ENCODE measurements around the gene ADPRHL1. TPM values are rescaled to one million over a fixed set of nuclear protein-coding genes. Genes with fewer than 3 reads are reported as not detected.

Gene ADPRHL1
- total RNA-seq, 1 donor from 2014 or later, result 0.22 TPM

DNA sequence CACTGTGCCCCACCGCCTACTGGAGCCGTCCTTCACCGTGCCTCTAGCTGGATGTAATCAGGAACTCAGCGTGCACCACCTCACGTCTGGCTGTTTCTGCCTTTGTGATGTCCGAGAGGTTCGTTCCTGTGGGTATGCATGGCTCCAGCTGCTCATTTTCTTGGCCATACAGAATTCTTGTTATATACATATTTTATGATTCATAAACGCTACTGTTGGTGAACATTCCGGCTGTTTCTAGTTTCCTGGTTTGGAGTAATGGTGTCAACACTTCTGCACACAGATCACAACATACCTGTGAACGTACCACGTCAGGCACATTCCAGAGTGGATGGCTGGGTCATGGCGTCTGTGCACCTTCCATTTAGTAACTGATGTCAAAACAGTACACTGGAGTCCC, 22.6 kb upstream of the ADPRHL1 start:
- H2AFZ ChIP-seq (replicated peaks), result no peak overlapping the region
- peaks cover 56% of the 10 kb centered on the region for H3K36me3 Mint-ChIP-seq
- peaks cover 5% of the 10 kb centered on the region for H3K9me3 Mint-ChIP-seq
- TF ChIP-seq, protein P1, sequence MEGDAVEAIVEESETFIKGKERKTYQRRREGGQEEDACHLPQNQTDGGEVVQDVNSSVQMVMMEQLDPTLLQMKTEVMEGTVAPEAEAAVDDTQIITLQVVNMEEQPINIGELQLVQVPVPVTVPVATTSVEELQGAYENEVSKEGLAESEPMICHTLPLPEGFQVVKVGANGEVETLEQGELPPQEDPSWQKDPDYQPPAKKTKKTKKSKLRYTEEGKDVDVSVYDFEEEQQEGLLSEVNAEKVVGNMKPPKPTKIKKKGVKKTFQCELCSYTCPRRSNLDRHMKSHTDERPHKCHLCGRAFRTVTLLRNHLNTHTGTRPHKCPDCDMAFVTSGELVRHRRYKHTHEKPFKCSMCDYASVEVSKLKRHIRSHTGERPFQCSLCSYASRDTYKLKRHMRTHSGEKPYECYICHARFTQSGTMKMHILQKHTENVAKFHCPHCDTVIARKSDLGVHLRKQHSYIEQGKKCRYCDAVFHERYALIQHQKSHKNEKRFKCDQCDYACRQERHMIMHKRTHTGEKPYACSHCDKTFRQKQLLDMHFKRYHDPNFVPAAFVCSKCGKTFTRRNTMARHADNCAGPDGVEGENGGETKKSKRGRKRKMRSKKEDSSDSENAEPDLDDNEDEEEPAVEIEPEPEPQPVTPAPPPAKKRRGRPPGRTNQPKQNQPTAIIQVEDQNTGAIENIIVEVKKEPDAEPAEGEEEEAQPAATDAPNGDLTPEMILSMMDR (IDR thresholded peaks at IDR 0.05), result no peak
- TF ChIP-seq EZH2phosphoT487 (IDR thresholded peaks at IDR 0.05) (no peak), EZH2 (IDR thresholded peaks at IDR 0.05) (no peak)
- no peak overlapping the region for H3K4me2 ChIP-seq
- no peaks in the 10 kb centered on the region for H3K9me3 ChIP-seq (ENCODE audit: low read depth)
- no peaks in the 10 kb centered on the region for H3K27me3 ChIP-seq
- H4K20me1 ChIP-seq (ENCODE audit: low read depth), result no peaks in the 10 kb centered on the region
- H3K79me2 ChIP-seq (ENCODE audit: low read depth), result peaks cover 17% of the 10 kb centered on the region
- no peak overlapping the region for H3K27ac ChIP-seq
- no peak overlapping the region for H3K4me3 Mint-ChIP-seq
- no peak overlapping the region for H3K9ac ChIP-seq
- H3K4me3 ChIP-seq, result no peak overlapping the region
- no peaks in the 10 kb centered on the region for H3K4me1 ChIP-seq
- H3K27me3 Mint-ChIP-seq (ENCODE audit: insufficient read depth, low read depth), result peaks cover 3% of the 10 kb centered on the region
- DNase-seq (ENCODE audit: low spot score), result no peak
- H3F3A ChIP-seq (ENCODE audit: low read depth), result peaks cover 13% of the 10 kb centered on the region
- H3K27ac Mint-ChIP-seq, result no peak overlapping the region
- H3K36me3 ChIP-seq, result peaks cover 11% of the 10 kb centered on the region
- H3K4me1 Mint-ChIP-seq, result peaks cover 4% of the 10 kb centered on the region

DNA sequence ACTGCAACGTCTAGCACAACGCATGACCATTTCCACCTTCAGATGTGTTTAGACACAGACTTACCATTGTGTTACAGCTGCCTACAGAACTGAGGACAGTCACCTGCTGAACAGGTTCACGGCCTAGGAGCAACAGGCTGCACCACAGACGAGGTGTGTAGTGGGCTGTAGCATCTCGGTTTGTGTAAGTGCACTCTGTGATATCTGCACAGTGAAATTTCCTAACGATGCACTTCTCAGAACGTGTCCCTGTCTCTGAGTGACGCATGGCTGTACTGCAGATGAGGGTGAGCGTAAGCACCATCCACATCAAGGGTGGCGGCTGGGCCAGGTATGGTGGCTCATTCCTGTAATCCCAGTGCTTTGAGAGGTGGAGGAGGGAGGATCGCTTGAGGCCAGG, 22.0 kb upstream of the ADPRHL1 start:
- Mint-ChIP-seq H3K4me1 (peaks cover 4% of the 10 kb centered on the region), H3K9me3 (peaks cover 8% of the 10 kb centered on the region), H3K36me3 (peaks cover 54% of the 10 kb centered on the region), H3K27ac (no peak overlapping the region), H3K4me3 (no peak overlapping the region), H3K27me3 (ENCODE audit: insufficient read depth, low read depth) (peaks cover 3% of the 10 kb centered on the region)
- H3K4me2 ChIP-seq, result no peak overlapping the region
- H3K9me3 ChIP-seq (ENCODE audit: low read depth), result no peaks in the 10 kb centered on the region
- peaks cover 22% of the 10 kb centered on the region for H3K79me2 ChIP-seq (ENCODE audit: low read depth)
- no peaks in the 10 kb centered on the region for H4K20me1 ChIP-seq (ENCODE audit: low read depth)
- no peak overlapping the region for H3K9ac ChIP-seq
- DNase-seq (ENCODE audit: low spot score), result no peak
- H3F3A ChIP-seq (ENCODE audit: low read depth), result peaks cover 13% of the 10 kb centered on the region
- no peaks in the 10 kb centered on the region for H3K27me3 ChIP-seq
- H3K4me1 ChIP-seq, result no peaks in the 10 kb centered on the region
- H2AFZ ChIP-seq (replicated peaks), result no peak overlapping the region
- H3K36me3 ChIP-seq, result peaks cover 10% of the 10 kb centered on the region
- TF ChIP-seq, protein P1 (IDR thresholded peaks at IDR 0.05), result no peak
- no peak for TF ChIP-seq EZH2 (IDR thresholded peaks at IDR 0.05)
- TF ChIP-seq EZH2phosphoT487 (IDR thresholded peaks at IDR 0.05), result no peak
- no peak overlapping the region for H3K27ac ChIP-seq
- no peak overlapping the region for H3K4me3 ChIP-seq

DNA sequence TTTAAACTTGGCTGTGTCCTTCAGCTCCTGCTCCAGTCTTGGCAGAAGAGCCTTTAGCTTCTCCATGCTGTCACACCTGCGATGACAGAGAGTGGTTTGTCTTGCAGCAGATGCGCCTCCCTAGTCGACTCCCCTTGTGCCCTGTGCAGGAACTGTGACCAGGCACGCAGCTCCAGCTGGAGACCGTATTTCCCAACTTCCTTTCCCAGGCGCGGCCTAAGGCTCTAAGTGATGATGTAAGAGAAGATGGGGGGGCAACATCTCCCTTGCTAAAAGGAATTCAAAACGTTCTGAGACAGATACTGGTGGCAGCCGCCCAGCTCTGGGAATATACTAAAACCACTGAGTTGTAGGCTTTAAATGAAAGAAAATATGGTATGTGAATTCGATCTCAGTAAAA, 20.9 kb upstream of the ADPRHL1 start:
- no peak overlapping the region for H3K4me2 ChIP-seq
- peaks cover 5% of the 10 kb centered on the region for H3K36me3 ChIP-seq
- H2AFZ ChIP-seq (replicated peaks), result no peak overlapping the region
- H3K4me1 ChIP-seq, result peaks cover 3% of the 10 kb centered on the region
- peaks cover 20% of the 10 kb centered on the region for H3F3A ChIP-seq (ENCODE audit: low read depth)
- no peaks in the 10 kb centered on the region for H3K27me3 ChIP-seq
- no peak overlapping the region for H3K27ac ChIP-seq
- Mint-ChIP-seq H3K4me3 (no peak overlapping the region), H3K9me3 (peaks cover 10% of the 10 kb centered on the region), H3K27ac (no peak overlapping the region), H3K27me3 (ENCODE audit: insufficient read depth, low read depth) (peaks cover 3% of the 10 kb centered on the region), H3K36me3 (peaks cover 54% of the 10 kb centered on the region), H3K4me1 (peaks cover 14% of the 10 kb centered on the region)
- no peak overlapping the region for H3K4me3 ChIP-seq
- H3K9me3 ChIP-seq (ENCODE audit: low read depth), result no peaks in the 10 kb centered on the region
- H3K9ac ChIP-seq, result no peak overlapping the region
- DNase-seq (ENCODE audit: low spot score), result no peak
- H3K79me2 ChIP-seq (ENCODE audit: low read depth), result peaks cover 24% of the 10 kb centered on the region
- no peaks in the 10 kb centered on the region for H4K20me1 ChIP-seq (ENCODE audit: low read depth)
- TF ChIP-seq, protein P1 (IDR thresholded peaks at IDR 0.05), result no peak
- TF ChIP-seq EZH2 (IDR thresholded peaks at IDR 0.05) (no peak), EZH2phosphoT487 (IDR thresholded peaks at IDR 0.05) (no peak)
